GM18505 (cell line): ENCODE measurements around the gene CDC16.

Experiments
- ATAC-seq: cut with Tn5 transposase; IDR thresholded peaks from one replicate; pipeline ENCODE4 v1.9.1; 2021; ENCODE audit not compliant: unreplicated experiment
- POLR2A ChIP-seq: IDR thresholded peaks from 4 replicates; pipeline ENCODE4 v1.6.1; 2011; ENCODE audit warnings: borderline replicate concordance; ENCODE audit not compliant: insufficient read depth, insufficient read length; ENCODE audit errors: extremely low read depth

The CDC16 gene

GRCh38 chr13:114283576-114283975 is 48.9 kb downstream of the CDC16 start:
- ATAC-seq, result no peak

DNA sequence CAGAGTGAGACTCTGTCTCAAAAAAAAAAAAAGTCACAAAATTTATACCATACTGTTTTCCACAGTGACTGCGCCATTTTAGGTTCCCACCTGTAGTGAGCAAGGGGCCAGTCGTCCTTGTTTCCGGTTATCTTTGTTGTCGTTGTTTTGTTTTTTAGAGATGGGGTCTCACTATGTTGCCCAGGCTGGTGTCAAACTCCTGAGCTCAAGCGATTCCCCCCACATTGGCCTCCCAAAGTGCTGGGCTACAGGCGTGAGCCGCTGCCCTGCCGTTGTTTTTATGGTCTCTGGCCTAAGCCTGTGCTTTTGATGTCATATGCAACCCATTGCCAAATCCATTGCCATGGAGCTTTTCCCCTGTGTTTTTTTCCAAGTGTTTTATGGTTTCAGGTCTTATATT is 50.0 kb downstream of the CDC16 start:
- ATAC-seq, result no peak
- no peak for TF ChIP-seq POLR2A

More at GRCh38 chr13:114283576-114283975, 48.9 kb downstream of the CDC16 start:
- TF ChIP-seq POLR2A, result no peak

- no peak for TF ChIP-seq POLR2A
- no peak for ATAC-seq
Measured at GRCh38 chr13:114285166-114285808, 50.6 kb downstream of the CDC16 start.

DNA sequence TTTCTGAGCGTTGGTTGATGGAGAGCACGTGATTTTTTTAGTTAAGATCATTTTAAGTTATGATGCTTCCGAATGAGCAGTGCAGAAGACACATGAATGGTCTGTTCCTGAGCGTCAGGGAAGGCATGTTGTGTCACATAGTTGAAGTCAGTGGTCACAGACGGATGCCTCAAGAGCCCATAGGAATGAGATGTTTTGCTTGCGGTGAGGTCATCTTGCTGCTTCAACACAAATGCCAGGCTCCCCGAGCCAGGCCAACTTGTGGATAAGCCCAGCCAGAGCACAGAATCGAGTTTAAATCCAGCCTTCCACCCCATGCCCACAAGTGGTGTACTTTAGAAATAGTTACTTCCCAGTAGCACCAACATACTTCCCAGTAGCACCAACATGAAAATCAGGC is 52.1 kb downstream of the CDC16 start:
- no peak for ATAC-seq
- no peak for TF ChIP-seq POLR2A

DNA sequence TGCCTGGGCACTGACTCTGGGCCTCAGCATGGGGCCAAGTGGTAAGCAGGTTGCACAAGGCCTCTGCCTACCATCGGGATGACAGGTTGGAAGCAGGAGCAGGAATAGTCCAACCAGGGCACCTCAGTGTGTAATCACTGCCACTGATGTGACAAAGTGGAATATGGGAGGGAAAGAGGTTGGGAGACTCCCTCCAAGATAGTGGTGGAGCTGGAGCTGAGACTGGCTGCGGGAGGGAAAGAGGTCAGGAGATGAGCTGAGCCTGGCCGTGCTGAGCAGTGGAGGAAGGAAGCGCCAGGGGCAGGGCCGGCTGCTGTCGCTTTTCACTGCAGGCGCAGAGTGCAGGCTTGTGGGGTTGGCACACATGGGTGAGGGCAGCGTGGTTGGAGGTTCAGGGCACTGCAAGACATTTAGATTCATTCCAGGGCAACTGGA is 53.5 kb downstream of the CDC16 start:
- no peak for ATAC-seq
- no peak for TF ChIP-seq POLR2A

DNA sequence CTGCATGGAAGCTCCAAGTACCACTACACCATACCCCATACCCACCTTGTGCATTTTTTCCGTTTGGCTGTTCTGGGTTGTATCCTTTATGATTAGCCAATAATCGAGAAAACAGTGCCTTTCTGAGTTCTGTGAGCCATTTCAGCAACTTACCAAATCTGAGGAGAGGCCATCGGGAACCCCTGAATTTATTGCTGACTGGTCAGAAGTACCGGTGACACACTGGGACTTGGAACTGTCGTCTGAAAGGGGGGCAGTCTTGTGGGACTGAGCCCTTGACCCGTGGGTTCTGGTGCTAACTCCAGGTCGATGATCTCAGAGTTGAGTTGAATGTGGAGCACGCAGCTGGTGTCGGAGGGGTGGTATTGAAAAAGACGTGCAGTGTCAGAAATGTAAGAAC is 61.8 kb downstream of the CDC16 start:
- ATAC-seq, result no peak
- no peak for TF ChIP-seq POLR2A

DNA sequence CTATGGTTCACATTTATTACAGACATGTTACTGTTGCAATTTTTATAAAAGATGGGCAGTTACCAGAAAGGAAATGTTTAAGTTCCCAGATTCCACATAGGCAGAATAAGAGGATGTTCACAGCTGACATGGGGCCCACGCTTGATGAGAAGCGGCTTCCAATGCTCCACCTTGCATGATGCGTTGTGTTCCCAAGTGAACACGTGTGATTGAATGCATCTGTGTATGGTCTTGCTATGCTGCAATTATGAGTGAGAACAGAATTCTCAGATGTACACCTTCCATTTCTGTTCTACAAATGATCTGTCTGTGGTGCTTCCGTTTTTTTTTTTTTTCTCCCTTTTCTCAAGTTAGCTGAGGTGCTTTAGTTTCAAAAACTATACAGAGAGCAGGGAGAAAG is 62.2 kb downstream of the CDC16 start:
- ATAC-seq, result no peak
- no peak for TF ChIP-seq POLR2A

GRCh38 chr13:114298866-114299265 is 64.2 kb downstream of the CDC16 start:
- TF ChIP-seq POLR2A, result no peak
- no peak for ATAC-seq

DNA sequence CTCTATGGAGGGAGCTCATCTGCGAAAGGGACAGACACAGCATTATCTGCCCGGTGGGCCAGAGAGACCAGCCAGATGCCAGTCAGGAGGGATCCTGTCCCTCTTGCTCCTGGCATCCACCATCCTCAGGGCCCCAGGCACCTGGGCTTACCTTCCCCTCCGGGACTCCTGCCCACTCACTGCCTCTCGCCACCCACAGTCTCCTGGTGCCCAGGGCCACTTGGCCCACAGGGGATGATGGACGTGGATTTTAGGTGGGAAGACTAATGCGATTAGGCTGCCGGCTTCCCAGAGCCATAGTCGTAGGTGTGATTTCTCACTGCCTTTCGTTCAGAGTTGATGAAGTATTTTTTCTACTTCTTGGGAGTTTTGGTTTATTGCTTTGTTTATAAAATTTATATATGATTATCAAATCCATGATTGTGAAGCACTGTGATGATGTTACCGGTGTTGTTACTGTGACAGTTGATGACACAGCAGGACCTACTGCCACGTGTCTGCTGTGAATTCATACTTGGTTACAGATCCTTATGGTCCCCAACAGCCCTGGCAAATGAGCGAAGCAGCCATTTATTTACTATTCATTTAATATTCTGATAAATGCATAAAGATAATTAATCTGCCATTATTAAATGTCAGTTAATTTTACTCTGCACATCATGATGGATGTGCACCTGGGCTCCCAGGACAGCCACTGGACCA is 65.1 kb downstream of the CDC16 start:
- TF ChIP-seq POLR2A, result no peak
- ATAC-seq, result no peak

DNA sequence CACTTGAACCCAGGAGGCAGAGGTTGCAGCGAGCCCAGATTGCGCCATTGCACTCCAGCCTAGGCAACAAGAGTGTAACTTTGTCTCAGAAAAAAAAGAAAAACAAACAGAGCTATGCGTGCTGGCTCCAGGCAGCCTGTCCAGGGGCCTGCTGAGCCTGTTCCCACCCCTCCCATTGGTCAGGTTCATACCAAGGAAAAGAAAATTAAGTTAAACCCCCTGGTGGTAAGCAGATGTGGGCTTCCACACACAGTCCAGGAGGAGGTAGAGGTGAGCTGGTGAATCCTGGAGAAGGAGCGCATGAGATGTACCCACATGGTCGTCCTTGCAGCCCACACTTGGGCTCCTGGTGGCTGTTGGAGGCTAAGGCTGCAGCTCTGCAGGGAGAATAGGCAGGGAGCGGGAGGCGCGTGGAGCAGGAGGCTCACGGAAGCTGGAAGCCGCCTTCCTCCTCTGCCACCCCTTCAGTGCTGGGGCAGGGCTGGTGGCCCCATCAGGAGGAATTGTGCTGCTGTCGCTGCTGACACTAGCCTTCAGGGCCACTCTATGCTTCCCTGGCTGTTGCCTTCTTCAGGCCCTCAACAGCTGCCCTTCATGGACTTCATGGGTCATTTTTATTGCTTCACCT is 69.1 kb downstream of the CDC16 start:
- no peak for TF ChIP-seq POLR2A
- ATAC-seq, result no peak

DNA sequence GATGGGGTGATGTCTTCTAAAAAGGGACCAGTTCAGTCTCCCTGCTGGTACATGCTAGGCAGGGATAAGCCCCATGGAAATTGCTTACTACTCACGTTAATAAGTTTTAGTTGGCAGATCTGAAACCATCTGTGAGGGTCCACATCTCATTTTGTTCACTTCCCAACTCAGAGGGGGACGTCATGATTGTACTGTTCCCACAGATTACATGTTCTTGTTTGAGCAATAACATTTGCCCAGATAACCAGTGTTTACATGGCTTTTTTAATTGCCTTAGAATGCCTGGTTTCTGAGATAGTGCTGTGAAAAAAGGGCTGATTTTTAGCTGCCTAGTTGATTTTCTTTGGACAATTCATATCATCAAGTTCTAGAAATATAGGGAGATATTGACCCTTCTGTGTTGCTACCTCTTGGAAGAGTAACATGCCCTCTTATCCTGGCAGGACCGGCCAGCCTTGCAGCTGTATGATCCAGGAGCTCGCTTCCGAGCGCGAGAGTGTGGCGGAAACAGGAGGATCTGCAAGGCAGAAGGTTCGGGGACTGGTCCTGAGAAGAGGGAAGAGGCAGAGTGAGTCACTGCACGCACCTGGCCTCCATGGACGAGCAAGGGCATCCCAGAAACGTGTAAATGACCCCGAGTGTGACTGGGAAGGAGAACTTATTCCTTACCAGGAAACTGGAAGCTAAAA is 69.8 kb downstream of the CDC16 start:
- ATAC-seq, result no peak
- TF ChIP-seq POLR2A, result no peak

- no peak for TF ChIP-seq POLR2A
- no peak for ATAC-seq
Measured at GRCh38 chr13:114309086-114309485, 74.4 kb downstream of the CDC16 start.

DNA sequence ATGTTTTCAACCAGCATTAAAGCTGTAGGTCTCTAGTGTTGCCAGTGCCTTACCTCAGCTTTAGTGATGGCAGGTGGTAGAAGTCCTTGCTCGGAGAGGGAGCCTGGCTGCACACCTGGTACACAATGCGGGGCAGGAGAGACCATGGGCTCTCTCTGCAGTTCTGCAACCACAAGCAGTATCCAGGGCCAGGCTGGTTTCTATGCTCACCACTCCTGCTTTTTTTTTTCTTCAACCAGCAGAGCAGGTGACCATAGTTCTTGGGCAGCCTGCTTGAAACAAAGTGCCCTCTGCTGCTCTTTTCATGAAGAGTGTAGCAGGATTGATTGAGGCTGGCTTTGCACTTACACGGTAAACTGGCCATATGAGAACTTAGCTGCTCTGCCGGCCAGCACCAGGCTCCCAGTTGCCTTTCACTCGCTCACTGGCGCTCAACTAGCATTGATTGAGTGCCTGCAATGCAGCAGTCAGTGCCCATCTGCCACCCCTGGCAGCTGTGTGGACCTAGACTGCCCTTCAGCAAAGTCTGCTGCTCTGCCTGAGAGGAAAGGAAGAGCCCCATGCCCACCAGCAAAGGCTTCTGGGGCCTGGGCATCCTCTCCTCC is 75.2 kb downstream of the CDC16 start:
- ATAC-seq, result no peak
- TF ChIP-seq POLR2A, result no peak
